Smooth muscle cell of the brain vasculature (primary cell): ENCODE measurements around the gene SPDYE6.
A peak's percentile ranks its signal among the peaks of the same experiment; 100 is the strongest.
"Not testable (repeated sequence)": the region's sequence is repeated elsewhere in the genome, so short reads cannot be mapped to it uniquely, and the experiment has no call there.

Experiments
- DNase-seq: peaks from one replicate; pipeline ENCODE4 v3.0.0-alpha.2; 2012; ENCODE audit warnings: low read depth, low spot score

The SPDYE6 gene

GRCh38 chr7:102317231-102318059, 38.8 kb downstream of the SPDYE6 start:
- no peak for DNase-seq

DNA sequence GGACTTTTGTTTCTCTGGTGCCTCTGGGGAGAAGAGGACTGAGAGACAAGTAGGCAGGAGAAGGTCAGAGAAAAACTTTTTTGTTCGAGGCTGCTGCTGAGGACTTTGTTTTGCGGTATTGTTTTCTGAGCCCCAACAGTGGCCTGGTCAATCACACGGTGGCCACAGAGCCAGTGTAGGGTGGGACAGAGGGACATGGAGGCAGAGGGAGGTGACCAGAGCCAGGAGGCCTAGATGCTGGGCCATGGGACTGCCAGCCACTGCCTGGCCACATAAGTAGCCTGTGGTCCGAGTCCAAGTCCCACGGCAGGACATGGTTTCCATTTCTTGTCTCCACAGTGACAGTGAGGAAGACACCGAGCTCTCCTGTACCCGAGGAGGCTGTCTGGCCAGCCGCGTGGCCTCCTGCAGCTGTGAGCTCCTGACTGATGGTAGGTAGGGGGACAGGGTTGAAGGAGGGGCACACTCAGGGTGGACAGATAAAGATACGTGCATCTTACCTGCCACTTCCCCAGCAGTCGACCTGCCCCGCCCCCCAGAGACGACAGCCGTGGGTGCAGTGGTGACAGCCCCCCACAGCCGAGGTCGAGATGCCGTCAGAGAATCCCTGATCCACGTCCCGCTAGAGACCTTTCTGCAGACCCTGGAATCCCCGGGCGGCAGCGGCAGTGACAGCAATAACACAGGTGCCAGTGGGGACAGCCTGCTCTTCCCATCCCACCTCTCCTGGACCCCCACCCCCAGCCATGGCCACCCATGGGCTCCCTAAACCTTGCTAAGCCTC, 42.1 kb downstream of the SPDYE6 start:
- DNase-seq: no peak

GRCh38 chr7:102312317-102312716, 43.9 kb downstream of the SPDYE6 start:
- DNase-seq: no peak

GRCh38 chr7:102310414-102310815, 45.8 kb downstream of the SPDYE6 start:
- DNase-seq: no peak

DNA sequence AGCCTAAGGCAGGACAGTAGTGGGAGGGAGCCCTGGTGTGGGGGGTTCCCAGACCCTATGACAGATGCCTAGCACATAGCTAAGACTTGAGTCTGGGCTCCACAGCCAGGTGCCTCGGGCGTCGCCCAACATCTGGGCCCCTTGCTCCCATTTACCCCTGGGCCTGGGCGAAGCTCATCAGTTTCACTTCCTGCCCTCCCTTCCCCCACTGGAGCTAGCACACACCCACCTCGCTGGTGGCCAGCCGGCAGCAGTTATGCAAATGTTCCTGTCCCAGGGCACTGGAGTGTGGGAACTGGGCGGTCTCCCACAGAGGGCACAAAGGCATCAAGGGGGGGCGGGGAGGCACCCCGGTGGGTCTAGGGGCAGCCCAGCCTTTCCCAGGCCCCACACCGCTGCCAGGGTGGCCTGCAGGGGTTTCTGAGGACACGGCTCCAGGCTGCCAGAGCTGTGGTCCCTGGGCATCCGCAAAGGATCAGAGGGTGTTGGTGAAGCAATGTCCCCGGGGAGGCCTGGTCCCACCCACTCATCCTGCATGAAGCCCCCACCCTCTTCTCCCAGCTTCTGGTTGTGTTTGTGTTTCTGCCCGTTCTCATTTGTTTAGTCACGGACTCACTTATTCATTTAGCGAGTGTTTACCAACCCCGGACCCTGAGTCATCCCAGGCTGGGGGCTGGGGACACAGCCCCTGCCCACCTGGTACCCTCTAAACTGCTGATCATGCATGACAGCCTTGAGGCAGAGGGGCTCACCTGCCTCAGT, 49.1 kb downstream of the SPDYE6 start:
- peak; percentile 41 for DNase-seq

DNA sequence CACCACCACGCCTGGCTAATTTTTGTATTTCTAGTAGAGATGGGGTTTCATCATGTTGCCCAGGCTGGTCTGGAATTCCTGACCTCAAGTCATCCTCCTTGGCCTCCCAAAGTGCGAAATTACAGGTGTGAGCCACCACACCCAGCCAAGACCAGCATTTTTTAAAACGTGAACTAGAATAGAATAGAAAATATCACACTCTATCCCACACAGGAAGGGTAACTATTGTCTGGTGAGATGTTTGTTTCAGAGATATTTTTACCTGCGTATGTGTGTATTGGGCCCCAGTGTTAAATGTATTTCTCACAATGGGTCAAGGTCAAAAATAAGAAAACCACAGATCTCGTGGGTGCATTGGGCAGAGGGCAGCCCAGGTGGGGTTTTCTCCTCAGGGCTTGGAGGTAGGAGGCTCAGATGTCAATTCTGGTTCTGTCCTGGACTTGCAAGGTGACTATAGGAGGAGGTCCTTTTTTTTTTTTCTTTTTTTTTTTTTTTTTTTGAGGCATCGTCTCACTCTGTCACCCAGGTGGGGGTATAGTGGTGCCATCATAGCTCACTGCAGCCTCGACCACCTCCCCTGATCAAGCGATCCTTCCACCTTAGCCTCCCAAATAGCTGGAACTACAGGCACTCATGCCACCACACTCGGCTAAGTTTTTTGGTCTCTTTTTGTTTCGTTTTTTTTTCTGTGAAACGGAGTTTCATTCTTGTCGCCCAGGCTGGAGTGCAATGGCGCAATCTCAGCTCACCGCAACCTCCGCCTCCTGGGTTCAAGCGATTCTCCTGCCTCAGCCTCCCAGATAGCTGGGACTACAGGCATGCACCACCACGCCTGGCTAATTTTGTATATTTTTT, 50.6 kb downstream of the SPDYE6 start:
- no peak for DNase-seq

DNA sequence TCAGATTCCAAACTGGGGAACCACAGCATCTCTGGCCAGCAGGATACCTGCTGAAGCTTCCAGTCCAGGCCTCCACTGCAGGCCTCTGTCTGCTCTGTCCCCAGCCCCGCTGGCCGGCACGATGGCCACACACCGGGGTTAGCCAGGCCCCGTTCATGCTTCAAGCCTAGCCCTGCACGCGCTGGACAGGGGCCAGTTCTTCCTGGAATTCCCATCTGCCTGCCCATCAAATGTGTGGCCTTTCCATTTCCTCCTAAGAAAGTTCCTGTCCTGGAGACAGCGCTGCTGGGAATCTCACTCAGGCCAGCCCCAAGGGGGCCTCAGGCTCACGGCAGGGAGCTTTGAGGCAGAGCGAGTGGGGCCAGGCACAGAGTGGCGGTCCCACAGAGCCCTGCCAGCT, 51.6 kb downstream of the SPDYE6 start:
- DNase-seq: no peak

DNA sequence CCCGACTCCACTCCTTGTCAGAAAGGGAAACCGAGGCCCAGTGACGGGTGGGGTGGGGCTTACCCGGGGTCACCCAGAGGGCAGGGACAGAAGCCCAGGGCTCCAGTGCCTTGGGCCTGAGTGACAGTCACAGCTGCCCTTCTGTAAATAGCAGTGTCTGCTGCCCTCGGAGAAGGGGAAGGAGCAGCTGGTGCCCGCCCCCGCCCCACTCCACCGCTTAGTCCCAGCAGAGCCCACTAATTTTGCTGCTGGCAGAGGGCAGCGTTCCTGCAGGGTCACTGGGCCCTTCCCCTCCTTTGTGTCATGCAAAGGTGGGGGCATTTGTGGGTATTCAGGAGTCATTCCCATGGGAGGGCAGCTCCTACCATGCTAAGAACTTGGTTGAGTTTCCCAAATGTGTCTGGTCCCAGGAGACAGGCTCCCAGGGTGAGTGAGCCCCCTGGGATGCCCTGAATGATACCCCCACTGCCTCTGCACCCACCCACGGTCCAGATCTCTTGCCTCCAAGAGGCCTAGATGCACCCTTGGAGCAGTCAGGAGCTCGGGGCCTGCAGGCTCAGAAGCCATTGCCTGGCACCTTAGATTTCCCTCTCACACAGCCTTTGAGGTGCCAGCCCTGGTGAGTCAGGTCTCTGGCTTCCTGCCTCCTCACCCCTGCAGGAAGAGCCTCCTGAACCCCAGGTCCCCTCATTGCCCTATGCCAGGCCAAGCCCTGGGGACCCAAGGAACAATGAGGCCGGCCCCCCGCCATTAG, 52.4 kb downstream of the SPDYE6 start:
- no peak for DNase-seq

DNA sequence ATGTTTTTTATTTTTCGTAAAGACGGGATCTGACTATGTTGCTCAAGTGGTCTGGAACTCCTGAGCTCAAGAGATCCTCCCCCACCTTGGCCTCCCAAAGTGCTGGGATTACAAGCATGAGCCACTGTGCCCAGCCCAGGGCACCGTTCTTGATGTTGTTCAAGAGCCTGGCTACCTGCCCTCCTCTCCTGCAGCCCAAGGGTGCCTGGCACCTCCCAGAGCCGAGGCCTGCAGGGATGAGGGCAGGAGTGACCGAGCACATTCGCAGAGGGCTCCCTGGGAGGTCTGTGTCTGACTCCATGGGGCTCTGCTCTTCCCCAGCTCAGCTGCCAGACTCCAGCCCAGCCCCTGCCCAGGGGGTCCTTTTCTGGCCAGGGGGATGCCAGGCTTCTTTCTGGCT, 54.2 kb downstream of the SPDYE6 start:
- DNase-seq: no peak

DNA sequence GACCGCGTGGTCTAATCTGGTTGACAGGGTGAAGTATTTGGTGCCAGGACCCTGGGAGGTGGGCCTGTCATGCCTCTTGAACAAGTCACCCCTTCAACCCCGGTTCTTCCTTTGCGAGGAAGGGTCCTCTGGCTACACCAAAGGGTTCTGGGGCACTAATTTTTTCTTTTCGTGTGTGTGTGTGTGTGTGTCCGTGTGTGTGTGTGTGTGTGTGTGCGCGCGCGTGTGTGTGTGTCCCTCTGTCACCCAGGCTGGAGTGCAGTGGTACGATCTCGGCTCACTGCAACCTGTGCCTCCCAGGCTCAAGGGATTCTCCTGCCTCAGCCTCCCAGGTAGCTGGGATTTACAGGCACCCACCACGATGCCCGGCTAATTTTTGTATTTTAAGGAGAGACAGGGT, 54.9 kb downstream of the SPDYE6 start:
- not testable (repeated sequence) for DNase-seq

- no peak for DNase-seq
Observed at GRCh38 chr7:102300643-102301221, 55.5 kb downstream of the SPDYE6 start.

DNA sequence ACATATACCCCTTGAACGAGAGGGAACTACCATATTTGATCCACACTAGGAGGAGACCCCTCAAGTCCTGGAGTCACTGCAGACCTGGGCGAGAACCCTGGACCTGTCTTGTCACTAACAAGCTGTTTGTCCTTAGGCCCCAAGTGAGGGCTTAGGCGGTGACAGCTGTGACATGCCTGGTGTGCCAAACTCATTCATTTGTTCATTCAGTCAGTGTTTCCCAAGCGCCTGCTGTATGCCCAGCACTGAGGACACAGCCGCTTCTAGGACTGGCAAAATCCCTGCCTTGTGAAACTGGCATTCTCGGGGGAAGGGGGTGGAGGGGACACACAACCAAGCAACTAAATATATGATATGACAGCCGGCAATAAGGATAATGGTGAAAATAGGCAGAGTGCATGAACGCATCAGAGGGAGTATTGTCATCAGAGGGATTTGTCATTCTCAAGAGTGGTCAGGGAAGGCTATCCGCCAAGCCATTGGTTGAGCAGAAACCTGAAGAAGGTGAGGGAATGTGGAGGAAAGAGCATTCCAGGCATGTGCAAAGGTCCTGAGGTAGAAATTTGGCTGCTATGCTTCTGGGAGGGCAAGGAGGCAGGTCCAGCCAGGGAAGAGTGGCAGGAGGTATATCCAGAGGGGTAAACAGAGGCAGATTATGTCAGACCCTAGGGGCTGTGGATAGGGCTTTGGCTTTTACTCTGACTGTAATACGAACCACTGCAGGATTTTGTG, 58.6 kb downstream of the SPDYE6 start:
- DNase-seq: no peak

GRCh38 chr7:102296514-102296913, 59.7 kb downstream of the SPDYE6 start:
- DNase-seq: no peak

GRCh38 chr7:102296179-102296438, 60.1 kb downstream of the SPDYE6 start:
- DNase-seq: no peak
